WTC11 (cell line): ENCODE results near the gene BCAM. TPM values are rescaled to one million over a fixed set of nuclear protein-coding genes. Genes with fewer than 3 reads are reported as not detected.

Experiments used
- ATAC-seq: fragments of 200-7000 bp; cut with Tn5 transposase; 2 replicates; pipeline ENCODE4 v1.10.0; 2021; ENCODE audit warnings: mild to moderate bottlenecking, moderate library complexity
- CTCF ChIA-PET: fragments of 300-600 bp; sonication (Branson Sonifier 250); formaldehyde crosslinking; loops from one replicate; lab custom pipeline; 2021; ENCODE audit warnings: antibody characterized with exemption; lab: Charles Lee
- POLR2A ChIA-PET: fragments of 350-600 bp; sonication (Branson Sonifier 250); formaldehyde crosslinking; loops from one replicate; lab custom pipeline; 2021; ENCODE audit warnings: antibody characterized with exemption; lab: Charles Lee
- DNase-seq: peaks from one replicate; pipeline ENCODE4 v3.0.0; 2021; ENCODE audit warnings: low spot score
- H3K27ac Mint-ChIP-seq: 2 replicates; pipeline ENCODE4 v1.8.0; 2021; ENCODE audit warnings: mixed read lengths
- H3K27me3 Mint-ChIP-seq: 2 replicates; pipeline ENCODE4 v1.8.0; 2021; ENCODE audit warnings: low read depth, mild to moderate bottlenecking, moderate library complexity, mixed read lengths
- H3K36me3 Mint-ChIP-seq: 2 replicates; pipeline ENCODE4 v1.8.0; 2021; ENCODE audit warnings: mixed read lengths
- H3K4me1 Mint-ChIP-seq: 2 replicates; pipeline ENCODE4 v1.8.0; 2022; ENCODE audit warnings: mixed read lengths
- H3K4me3 Mint-ChIP-seq: 2 replicates; pipeline ENCODE4 v1.8.0; 2021; ENCODE audit warnings: mild to moderate bottlenecking, moderate library complexity, mixed read lengths
- H3K9me3 Mint-ChIP-seq: 2 replicates; pipeline ENCODE4 v1.8.0; 2021; ENCODE audit warnings: mixed read lengths
- ETV6 ChIP-seq: sonication (generic); formaldehyde crosslinking; IDR thresholded peaks from 2 replicates; pipeline ENCODE4 v1.8.1; 2022; ENCODE audit warnings: mild to moderate bottlenecking, missing genetic modification reagents
- FOXK1 ChIP-seq: sonication (generic); formaldehyde crosslinking; IDR thresholded peaks from 2 replicates; pipeline ENCODE4 v1.8.0; 2022; ENCODE audit warnings: mild to moderate bottlenecking, moderate library complexity, missing genetic modification reagents
- NR2C2 ChIP-seq: sonication (generic); formaldehyde crosslinking; IDR thresholded peaks from 2 replicates; pipeline ENCODE4 v1.8.0; 2022; ENCODE audit warnings: mild to moderate bottlenecking, missing genetic modification reagents
- SP1 ChIP-seq: sonication (generic); formaldehyde crosslinking; conservative IDR thresholded peaks from 2 replicates; pipeline ENCODE4 v1.8.1; 2022; ENCODE audit warnings: missing genetic modification reagents
- ZNF121 ChIP-seq: sonication (generic); formaldehyde crosslinking; IDR thresholded peaks from 2 replicates; pipeline ENCODE4 v1.8.0; 2023; ENCODE audit warnings: missing genetic modification reagents
- ZNF232 ChIP-seq: sonication (generic); formaldehyde crosslinking; IDR thresholded peaks from 2 replicates; pipeline ENCODE4 v1.8.0; 2022; ENCODE audit warnings: mild to moderate bottlenecking, missing genetic modification reagents
- ZNF416 ChIP-seq: fragments of 250-450 bp; sonication (Bioruptor Pico); IDR thresholded peaks from 2 replicates; pipeline ENCODE4 v1.9.0; 2021; ENCODE audit warnings: mild to moderate bottlenecking, inconsistent platforms
- ZNF423 ChIP-seq: fragments of 250-450 bp; sonication (Bioruptor Pico); IDR thresholded peaks from 2 replicates; pipeline ENCODE4 v2.1.2; 2022; ENCODE audit warnings: mild to moderate bottlenecking, moderate library complexity
- total RNA-seq: library from RNA; stranded (reverse); gene quantifications from 3 replicates; pipeline ENCODE4 v1.2.3, GENCODE V29; 2021
- TF ChIP-seq, protein P1 (sequence below): sonication (generic); formaldehyde crosslinking; IDR thresholded peaks from 2 replicates; pipeline ENCODE4 v1.8.0; 2023; ENCODE audit warnings: missing genetic modification reagents, mild to moderate bottlenecking, borderline replicate concordance
- TF ChIP-seq, protein P2 (sequence below): fragments of 200-600 bp; IDR thresholded peaks from 2 replicates; pipeline ENCODE4 v1.8.0; 2022; ENCODE audit warnings: antibody characterized with exemption
- TF ChIP-seq, protein P3 (sequence below): sonication (generic); formaldehyde crosslinking; IDR thresholded peaks from 2 replicates; pipeline ENCODE4 v1.8.0; 2022; ENCODE audit warnings: mild to moderate bottlenecking, missing genetic modification reagents
- TF ChIP-seq, protein P4 (sequence below): sonication (generic); formaldehyde crosslinking; IDR thresholded peaks from 2 replicates; pipeline ENCODE4 v1.8.1; 2022; ENCODE audit warnings: low read depth, mild to moderate bottlenecking, moderate library complexity, missing genetic modification reagents, borderline replicate concordance
- TF ChIP-seq, protein P5 (sequence below): sonication (generic); formaldehyde crosslinking; IDR thresholded peaks from 2 replicates; pipeline ENCODE4 v1.8.0; 2022; ENCODE audit warnings: mild to moderate bottlenecking, missing genetic modification reagents
- TF ChIP-seq, protein P6 (sequence below): sonication (generic); formaldehyde crosslinking; IDR thresholded peaks from 2 replicates; pipeline ENCODE4 v1.8.1; 2023; ENCODE audit warnings: mild to moderate bottlenecking, moderate library complexity, missing genetic modification reagents

Gene BCAM
- total RNA-seq, 1 experiment from 2014 or later, result 73.1 TPM

DNA sequence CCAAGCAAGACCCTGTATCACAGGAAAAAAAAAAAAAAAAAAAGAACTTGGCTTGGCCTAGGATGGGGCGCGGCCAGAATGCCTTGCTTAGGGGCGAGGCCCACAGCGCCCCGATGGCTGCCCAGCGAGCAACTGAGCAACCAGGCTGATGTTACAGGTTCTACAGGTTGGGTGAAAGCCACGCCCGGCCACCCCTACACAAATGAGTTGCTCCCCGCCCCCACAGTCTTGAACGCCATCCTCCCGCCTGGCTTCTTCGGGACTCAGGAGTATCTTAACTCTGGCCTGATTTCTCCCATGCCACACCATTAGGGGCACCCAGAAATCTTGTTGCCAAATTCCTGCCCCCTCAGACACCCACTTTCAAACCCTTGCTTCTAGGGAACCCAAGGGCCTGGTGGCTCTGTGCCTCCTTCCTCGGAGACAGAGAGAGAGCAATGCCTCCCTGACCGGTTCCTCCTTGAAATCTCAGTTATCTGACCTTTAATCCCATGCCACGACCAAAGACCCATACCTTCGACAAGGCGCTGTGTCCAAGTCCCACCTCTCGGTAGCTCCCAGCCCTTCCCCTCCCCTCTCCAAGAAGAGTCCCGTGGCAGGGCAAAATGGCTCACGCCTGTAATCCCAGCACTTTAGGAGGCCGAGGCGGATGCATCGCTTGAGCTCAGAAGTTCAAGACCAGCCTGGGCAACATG lies 32.4 kb upstream of the BCAM start:
- Mint-ChIP-seq H3K4me1 (peaks cover 7% of the 10 kb centered on the region), H3K27ac (0 out of 2 replicates have a peak overlapping the region, but pooled peaks have one; percentile 6), H3K27me3 (peaks cover 17% of the 10 kb centered on the region), H3K4me3 (no peak overlapping the region), H3K36me3 (no peaks in the 10 kb centered on the region), H3K9me3 (no peaks in the 10 kb centered on the region)
- ChIA-PET POLR2A (interaction anchor here (0.5 to 1.6 kb wide), 4 partner anchors 19 to 49 kb away, joined by 3 to 6 read pairs (median 4); no protein-coding TSS in a partner anchor), CTCF (interaction anchor here (0.6 to 9.8 kb wide), 6 partner anchors 8 to 120 kb away, joined by 3 to 548 read pairs (median 4); no protein-coding TSS in a partner anchor)
- TF ChIP-seq, protein P1, sequence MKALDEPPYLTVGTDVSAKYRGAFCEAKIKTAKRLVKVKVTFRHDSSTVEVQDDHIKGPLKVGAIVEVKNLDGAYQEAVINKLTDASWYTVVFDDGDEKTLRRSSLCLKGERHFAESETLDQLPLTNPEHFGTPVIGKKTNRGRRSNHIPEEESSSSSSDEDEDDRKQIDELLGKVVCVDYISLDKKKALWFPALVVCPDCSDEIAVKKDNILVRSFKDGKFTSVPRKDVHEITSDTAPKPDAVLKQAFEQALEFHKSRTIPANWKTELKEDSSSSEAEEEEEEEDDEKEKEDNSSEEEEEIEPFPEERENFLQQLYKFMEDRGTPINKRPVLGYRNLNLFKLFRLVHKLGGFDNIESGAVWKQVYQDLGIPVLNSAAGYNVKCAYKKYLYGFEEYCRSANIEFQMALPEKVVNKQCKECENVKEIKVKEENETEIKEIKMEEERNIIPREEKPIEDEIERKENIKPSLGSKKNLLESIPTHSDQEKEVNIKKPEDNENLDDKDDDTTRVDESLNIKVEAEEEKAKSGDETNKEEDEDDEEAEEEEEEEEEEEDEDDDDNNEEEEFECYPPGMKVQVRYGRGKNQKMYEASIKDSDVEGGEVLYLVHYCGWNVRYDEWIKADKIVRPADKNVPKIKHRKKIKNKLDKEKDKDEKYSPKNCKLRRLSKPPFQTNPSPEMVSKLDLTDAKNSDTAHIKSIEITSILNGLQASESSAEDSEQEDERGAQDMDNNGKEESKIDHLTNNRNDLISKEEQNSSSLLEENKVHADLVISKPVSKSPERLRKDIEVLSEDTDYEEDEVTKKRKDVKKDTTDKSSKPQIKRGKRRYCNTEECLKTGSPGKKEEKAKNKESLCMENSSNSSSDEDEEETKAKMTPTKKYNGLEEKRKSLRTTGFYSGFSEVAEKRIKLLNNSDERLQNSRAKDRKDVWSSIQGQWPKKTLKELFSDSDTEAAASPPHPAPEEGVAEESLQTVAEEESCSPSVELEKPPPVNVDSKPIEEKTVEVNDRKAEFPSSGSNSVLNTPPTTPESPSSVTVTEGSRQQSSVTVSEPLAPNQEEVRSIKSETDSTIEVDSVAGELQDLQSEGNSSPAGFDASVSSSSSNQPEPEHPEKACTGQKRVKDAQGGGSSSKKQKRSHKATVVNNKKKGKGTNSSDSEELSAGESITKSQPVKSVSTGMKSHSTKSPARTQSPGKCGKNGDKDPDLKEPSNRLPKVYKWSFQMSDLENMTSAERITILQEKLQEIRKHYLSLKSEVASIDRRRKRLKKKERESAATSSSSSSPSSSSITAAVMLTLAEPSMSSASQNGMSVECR, result no peak
- TF ChIP-seq ZNF232 (CRISPR knock-in tag), result no peak
- TF ChIP-seq, protein P2, sequence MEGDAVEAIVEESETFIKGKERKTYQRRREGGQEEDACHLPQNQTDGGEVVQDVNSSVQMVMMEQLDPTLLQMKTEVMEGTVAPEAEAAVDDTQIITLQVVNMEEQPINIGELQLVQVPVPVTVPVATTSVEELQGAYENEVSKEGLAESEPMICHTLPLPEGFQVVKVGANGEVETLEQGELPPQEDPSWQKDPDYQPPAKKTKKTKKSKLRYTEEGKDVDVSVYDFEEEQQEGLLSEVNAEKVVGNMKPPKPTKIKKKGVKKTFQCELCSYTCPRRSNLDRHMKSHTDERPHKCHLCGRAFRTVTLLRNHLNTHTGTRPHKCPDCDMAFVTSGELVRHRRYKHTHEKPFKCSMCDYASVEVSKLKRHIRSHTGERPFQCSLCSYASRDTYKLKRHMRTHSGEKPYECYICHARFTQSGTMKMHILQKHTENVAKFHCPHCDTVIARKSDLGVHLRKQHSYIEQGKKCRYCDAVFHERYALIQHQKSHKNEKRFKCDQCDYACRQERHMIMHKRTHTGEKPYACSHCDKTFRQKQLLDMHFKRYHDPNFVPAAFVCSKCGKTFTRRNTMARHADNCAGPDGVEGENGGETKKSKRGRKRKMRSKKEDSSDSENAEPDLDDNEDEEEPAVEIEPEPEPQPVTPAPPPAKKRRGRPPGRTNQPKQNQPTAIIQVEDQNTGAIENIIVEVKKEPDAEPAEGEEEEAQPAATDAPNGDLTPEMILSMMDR, result no peak
- ATAC-seq (0 out of 2 replicates have a peak, but pooled peaks have one; percentile 7), DNase-seq (peak; percentile 32)

DNA sequence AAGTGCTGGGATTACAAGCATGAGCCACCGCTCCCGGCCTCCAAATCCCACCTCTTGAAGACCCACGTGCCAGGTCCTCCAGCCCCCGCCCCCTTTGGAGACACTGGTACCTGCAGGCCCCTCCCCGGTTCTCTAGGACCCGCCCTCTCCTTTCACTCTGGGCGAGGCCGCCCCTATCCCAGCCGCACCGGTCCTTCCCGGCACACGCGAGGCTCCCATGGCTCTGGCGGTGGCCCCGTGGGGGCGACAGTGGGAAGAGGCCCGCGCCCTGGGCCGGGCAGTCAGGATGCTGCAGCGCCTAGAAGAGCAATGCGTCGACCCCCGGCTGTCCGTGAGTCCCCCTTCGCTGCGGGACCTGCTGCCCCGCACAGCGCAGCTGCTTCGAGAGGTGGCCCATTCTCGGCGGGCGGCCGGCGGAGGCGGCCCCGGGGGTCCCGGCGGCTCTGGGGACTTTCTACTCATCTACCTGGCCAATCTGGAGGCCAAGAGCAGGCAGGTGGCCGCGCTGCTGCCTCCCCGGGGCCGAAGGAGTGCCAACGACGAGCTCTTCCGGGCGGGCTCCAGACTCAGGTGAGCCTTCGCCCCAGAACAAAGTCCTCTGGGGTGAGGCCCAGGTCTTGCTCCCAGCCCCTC lies 31.1 kb upstream of the BCAM start, which contains the start of gene CBLC:
Gene CBLC (plus strand): TSS at position 176 of the 633 bp plus-strand sequence. CDS start 42 bp downstream, at position 218.
- POLR2A ChIA-PET, result interaction anchor here (1.0 kb wide), 1 partner anchor 101 kb away, joined by 4 read pairs; no protein-coding TSS in a partner anchor
- Mint-ChIP-seq H3K36me3 (no peaks in the 10 kb centered on the region), H3K27ac (0 out of 2 replicates have a peak within 1 kb of the TSS, but pooled peaks have one; percentile 6), H3K4me1 (peaks cover 4% of the 10 kb centered on the region), H3K4me3 (peak within 1 kb of the TSS; percentile 61), H3K9me3 (no peaks in the 10 kb centered on the region), H3K27me3 (peaks cover 17% of the 10 kb centered on the region)
- CTCF ChIA-PET, result interaction anchor here (0.5 to 9.8 kb wide), 8 partner anchors 19 to 207 kb away, joined by 3 to 548 read pairs (median 5); partner anchors contain the start of gene NECTIN2
- DNase-seq, result peak; percentile 96
- peak; percentile 99 for ATAC-seq
- TF ChIP-seq, protein P3, sequence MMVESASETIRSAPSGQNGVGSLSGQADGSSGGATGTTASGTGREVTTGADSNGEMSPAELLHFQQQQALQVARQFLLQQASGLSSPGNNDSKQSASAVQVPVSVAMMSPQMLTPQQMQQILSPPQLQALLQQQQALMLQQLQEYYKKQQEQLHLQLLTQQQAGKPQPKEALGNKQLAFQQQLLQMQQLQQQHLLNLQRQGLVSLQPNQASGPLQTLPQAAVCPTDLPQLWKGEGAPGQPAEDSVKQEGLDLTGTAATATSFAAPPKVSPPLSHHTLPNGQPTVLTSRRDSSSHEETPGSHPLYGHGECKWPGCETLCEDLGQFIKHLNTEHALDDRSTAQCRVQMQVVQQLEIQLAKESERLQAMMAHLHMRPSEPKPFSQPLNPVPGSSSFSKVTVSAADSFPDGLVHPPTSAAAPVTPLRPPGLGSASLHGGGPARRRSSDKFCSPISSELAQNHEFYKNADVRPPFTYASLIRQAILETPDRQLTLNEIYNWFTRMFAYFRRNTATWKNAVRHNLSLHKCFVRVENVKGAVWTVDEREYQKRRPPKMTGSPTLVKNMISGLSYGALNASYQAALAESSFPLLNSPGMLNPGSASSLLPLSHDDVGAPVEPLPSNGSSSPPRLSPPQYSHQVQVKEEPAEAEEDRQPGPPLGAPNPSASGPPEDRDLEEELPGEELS (CRISPR knock-in tag), result peak; percentile 68; the same call in 1 of the 2 replicates
- no peak for TF ChIP-seq NR2C2 (CRISPR knock-in tag)
- TF ChIP-seq, protein P4, sequence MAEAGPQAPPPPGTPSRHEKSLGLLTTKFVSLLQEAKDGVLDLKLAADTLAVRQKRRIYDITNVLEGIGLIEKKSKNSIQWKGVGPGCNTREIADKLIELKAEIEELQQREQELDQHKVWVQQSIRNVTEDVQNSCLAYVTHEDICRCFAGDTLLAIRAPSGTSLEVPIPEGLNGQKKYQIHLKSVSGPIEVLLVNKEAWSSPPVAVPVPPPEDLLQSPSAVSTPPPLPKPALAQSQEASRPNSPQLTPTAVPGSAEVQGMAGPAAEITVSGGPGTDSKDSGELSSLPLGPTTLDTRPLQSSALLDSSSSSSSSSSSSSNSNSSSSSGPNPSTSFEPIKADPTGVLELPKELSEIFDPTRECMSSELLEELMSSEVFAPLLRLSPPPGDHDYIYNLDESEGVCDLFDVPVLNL (CRISPR knock-in tag), result no peak
- 0 out of 2 replicates have a peak, but pooled peaks have one; percentile 11 for TF ChIP-seq FOXK1 (CRISPR knock-in tag)
- TF ChIP-seq ZNF121, result no peak
- TF ChIP-seq, protein P5, sequence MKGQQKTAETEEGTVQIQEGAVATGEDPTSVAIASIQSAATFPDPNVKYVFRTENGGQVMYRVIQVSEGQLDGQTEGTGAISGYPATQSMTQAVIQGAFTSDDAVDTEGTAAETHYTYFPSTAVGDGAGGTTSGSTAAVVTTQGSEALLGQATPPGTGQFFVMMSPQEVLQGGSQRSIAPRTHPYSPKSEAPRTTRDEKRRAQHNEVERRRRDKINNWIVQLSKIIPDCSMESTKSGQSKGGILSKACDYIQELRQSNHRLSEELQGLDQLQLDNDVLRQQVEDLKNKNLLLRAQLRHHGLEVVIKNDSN (CRISPR knock-in tag), result peak; percentile 79; the same call in 1 of the 2 replicates
- TF ChIP-seq, protein P6, sequence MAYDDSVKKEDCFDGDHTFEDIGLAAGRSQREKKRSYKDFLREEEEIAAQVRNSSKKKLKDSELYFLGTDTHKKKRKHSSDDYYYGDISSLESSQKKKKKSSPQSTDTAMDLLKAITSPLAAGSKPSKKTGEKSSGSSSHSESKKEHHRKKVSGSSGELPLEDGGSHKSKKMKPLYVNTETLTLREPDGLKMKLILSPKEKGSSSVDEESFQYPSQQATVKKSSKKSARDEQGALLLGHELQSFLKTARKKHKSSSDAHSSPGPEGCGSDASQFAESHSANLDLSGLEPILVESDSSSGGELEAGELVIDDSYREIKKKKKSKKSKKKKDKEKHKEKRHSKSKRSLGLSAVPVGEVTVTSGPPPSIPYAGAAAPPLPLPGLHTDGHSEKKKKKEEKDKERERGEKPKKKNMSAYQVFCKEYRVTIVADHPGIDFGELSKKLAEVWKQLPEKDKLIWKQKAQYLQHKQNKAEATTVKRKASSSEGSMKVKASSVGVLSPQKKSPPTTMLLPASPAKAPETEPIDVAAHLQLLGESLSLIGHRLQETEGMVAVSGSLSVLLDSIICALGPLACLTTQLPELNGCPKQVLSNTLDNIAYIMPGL (CRISPR knock-in tag), result peak; percentile 46; the same call in 1 of the 2 replicates
- peak; percentile 55 for TF ChIP-seq SP1 (CRISPR knock-in tag)
- TF ChIP-seq ETV6, result peak; percentile 63; the same call in 1 of the 2 replicates
- TF ChIP-seq ZNF416 (CRISPR knock-in tag), result no peak
- peak; percentile 62 for TF ChIP-seq ZNF423 (CRISPR knock-in tag)
- TF ChIP-seq, protein P1, result peak; percentile 84; the same call in 1 of the 2 replicates
